Duodenal mucosa (tissue), 2 donors: ENCODE data around the gene YIPF7.

Experiments
- H3K27ac ChIP-seq: one replicate; pipeline ENCODE4 v1.7.0; 2013; ENCODE audit warnings: low read depth, low read length
- H3K27me3 ChIP-seq, 2 donors: one replicate each; pipeline ENCODE4 v1.7.0; 2013; ENCODE audit warnings: low read length in 2 of 2, control low read depth in 1 of 2; ENCODE audit not compliant: insufficient read depth in 2 of 2, control insufficient read depth in 1 of 2
- H3K36me3 ChIP-seq, 2 donors: one replicate each; pipeline ENCODE4 v1.7.0; 2013; ENCODE audit warnings: low read length in 2 of 2, control low read depth in 1 of 2; ENCODE audit not compliant: insufficient read depth in 2 of 2, control insufficient read depth in 1 of 2
- H3K4me1 ChIP-seq, 2 donors: one replicate each; pipeline ENCODE4 v1.7.0; 2013; ENCODE audit warnings: low read length in 2 of 2, control low read depth in 1 of 2; ENCODE audit not compliant: insufficient read depth in 2 of 2, control insufficient read depth in 1 of 2
- H3K4me3 ChIP-seq, 2 donors: one replicate each; pipeline ENCODE4 v1.7.0; 2013; ENCODE audit warnings: low read length in 2 of 2, low read depth in 1 of 2
- H3K9ac ChIP-seq, 2 donors: one replicate each; pipeline ENCODE4 v1.7.0; 2013; ENCODE audit warnings: low read length in 2 of 2, low read depth in 1 of 2
- H3K9me3 ChIP-seq, 2 donors: one replicate each; pipeline ENCODE4 v1.7.0; 2013; ENCODE audit warnings: low read length in 2 of 2, control low read depth in 1 of 2; ENCODE audit not compliant: control insufficient read depth in 1 of 2

The YIPF7 gene

GRCh38 chr4:44651425-44651824 lies at the start of gene YIPF7:
Gene YIPF7, minus strand, starts transcription at chr4:44651625. Its CDS starts 1,525 bp downstream, at chr4:44650100.
- H3K4me3 ChIP-seq, result no peak within 1 kb of the TSS
- H3K27me3 ChIP-seq, result no peaks in the 10 kb centered on the region
- H3K27ac ChIP-seq, result no peak within 1 kb of the TSS
- no peak within 1 kb of the TSS for H3K9ac ChIP-seq
- no peaks in the 10 kb centered on the region for H3K9me3 ChIP-seq
- H3K4me1 ChIP-seq, result no peaks in the 10 kb centered on the region
- no peaks in the 10 kb centered on the region for H3K36me3 ChIP-seq

DNA sequence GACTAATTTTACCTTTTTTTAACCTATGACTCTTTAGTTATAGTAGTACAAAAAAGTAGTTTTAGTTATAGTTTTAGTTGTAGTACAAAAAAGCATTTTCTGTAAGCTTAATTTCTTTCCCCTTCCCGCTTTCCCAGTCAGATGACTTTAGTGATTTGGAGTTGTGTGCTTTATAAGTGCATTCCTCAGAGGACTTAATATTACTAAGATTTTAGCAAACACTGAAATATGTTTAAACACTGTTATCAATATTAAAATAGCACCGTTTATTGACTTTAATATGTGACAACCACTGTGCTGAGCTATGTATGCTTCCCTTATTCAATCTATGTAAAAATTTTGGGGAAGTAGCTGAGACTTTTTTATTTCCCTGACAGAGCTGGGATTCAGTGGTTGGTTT lies 49.6 kb upstream of the YIPF7 start:
- Histone ChIP-seq H3K4me1 (no peaks in the 10 kb centered on the region), H3K4me3 (no peak overlapping the region), H3K9me3 (no peaks in the 10 kb centered on the region), H3K27ac (no peak overlapping the region), H3K27me3 (no peaks in the 10 kb centered on the region), H3K9ac (no peak overlapping the region), H3K36me3 (peaks cover 16 to 53% of the 10 kb centered on the region in 2 donors)

GRCh38 chr4:44700427-44700826 lies 49.0 kb upstream of the YIPF7 start:
- H3K4me1 ChIP-seq, result peaks cover 0 to 4% of the 10 kb centered on the region in 2 donors
- no peak overlapping the region for H3K27ac ChIP-seq
- no peak overlapping the region for H3K9ac ChIP-seq
- no peaks in the 10 kb centered on the region for H3K27me3 ChIP-seq
- peaks cover 17 to 57% of the 10 kb centered on the region in 2 donors for H3K36me3 ChIP-seq
- H3K9me3 ChIP-seq, result no peaks in the 10 kb centered on the region
- H3K4me3 ChIP-seq, result no peak overlapping the region

DNA sequence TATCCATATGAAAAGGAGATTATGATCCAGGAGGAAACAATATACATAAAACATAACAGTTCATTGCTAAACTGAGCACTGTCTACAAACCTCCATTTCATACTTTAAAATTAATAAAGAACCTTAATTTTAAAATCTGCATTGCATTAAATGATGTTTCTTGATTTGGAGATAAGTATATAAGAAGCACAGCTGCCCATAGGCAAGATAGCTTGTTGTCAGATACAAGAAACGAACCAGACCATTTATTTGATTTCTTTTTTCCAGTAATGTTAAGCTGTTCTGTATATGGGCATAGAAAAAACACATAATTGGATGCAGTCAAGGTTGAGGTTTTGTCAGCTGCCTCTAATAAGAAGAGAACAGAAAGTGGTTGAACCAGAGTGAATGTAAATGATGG lies 33.2 kb upstream of the YIPF7 start:
- Histone ChIP-seq H3K36me3 (peaks cover 28 to 58% of the 10 kb centered on the region in 2 donors), H3K9ac (no peak overlapping the region), H3K27me3 (no peaks in the 10 kb centered on the region), H3K27ac (no peak overlapping the region), H3K4me3 (no peak overlapping the region), H3K4me1 (peaks cover 4 to 6% of the 10 kb centered on the region in 2 donors), H3K9me3 (no peaks in the 10 kb centered on the region)

DNA sequence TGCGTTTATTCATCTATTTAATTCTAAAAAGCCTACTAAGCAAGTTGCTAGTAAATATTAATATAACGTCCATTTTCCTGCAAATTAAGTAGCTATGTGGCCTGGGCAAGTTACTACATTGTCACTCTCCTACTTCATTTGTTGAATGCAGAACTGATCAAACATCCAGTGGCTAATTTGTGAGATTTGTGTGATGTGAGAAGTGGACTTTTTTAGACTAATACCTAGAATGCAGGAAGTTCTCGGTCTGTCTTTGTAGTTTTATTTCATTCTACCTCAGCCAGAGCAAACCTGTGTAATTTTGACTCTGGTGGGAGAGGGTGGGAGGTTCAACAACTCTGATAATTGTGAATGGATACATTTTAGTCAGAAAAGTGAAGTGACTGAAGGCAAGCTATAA lies 27.6 kb upstream of the YIPF7 start:
- peaks cover 6 to 8% of the 10 kb centered on the region in 2 donors for H3K4me1 ChIP-seq
- H3K9me3 ChIP-seq, result no peaks in the 10 kb centered on the region
- no peak overlapping the region for H3K27ac ChIP-seq
- peak overlapping the region; percentile 94 to 97 for H3K4me3 ChIP-seq
- H3K27me3 ChIP-seq, result no peaks in the 10 kb centered on the region
- H3K9ac ChIP-seq, result peak overlapping the region; percentile 92 to 97
- peaks cover 6 to 20% of the 10 kb centered on the region in 2 donors for H3K36me3 ChIP-seq

DNA sequence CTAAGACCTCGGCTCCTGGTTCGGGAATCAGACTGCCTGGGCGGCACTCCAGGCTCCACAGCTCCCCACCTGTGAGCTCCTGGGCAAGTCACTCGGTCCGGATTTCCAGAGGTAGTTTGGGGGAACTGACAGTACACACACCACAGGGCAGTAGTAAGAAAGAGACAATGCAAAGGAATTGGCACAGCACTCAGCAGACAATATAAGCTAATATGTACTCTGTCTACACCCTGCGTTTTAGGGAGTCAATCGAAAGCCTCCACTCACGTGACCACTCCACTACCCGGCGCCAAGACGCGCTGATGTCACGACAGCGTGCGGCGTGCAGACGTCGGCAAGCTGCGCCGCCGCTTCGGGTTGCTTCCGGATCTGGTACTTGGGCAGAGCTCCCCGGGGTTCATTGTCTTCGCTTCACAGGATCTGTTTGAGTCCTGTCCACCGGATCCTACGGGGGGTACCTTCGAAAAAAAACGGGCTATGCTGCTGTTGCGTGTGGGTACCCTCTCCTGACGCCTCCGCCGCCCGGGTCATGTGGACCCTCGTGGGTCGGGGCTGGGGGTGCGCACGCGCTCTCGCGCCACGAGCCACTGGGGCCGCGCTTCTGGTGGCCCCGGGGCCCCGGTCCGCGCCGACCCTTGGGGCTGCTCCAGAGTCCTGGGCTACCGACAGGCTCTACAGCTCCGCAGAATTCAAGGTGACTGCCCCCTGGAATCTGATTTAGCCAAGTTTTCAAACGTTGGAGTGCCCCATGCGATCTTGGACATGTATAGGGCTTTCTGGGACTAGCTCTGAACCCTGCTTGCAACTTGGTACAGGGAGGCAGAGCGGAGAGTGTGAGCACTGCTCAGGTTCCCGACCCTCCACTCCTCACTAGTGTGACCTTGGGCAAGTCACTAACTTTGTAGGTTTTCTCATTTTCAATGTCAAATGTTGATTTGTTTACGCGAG lies 26.9 kb upstream of the YIPF7 start, which contains the start of gene GUF1:
Gene GUF1 (plus strand): TSS at position 327 of the 948 bp plus-strand sequence. CDS start 203 bp downstream, at position 530.
- Histone ChIP-seq H3K27me3 (no peaks in the 10 kb centered on the region), H3K36me3 (peaks cover under 1 to 14% of the 10 kb centered on the region in 2 donors), H3K9me3 (no peaks in the 10 kb centered on the region), H3K4me3 (peak within 1 kb of the TSS; percentile 94 to 97), H3K9ac (peak within 1 kb of the TSS; percentile 92 to 97), H3K27ac (peak within 1 kb of the TSS; percentile 71), H3K4me1 (peaks cover 6 to 8% of the 10 kb centered on the region in 2 donors)

DNA sequence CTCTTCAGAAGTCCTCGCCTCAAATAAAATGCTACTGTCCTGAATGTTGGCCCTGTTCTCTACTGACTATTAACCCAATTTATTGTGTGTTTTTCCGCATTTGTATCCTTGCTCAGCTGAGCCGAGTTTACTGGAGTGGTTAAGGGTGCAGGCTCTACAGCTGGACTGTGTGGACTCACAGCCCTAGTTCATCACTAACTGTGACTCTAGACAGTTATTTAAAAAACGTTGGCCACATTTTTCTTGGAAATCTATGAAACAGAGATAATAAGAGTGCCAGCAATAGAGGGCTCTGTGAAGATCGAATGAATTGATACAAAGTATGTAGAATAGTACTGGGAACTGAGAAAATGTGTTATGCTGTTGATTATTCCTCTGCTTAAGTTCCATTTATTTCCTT lies 23.9 kb upstream of the YIPF7 start:
- Histone ChIP-seq H3K4me1 (peaks cover 0 to 4% of the 10 kb centered on the region in 2 donors), H3K27me3 (no peaks in the 10 kb centered on the region), H3K9me3 (no peaks in the 10 kb centered on the region), H3K9ac (no peak overlapping the region), H3K36me3 (no peaks in the 10 kb centered on the region), H3K4me3 (no peak overlapping the region), H3K27ac (no peak overlapping the region)

DNA sequence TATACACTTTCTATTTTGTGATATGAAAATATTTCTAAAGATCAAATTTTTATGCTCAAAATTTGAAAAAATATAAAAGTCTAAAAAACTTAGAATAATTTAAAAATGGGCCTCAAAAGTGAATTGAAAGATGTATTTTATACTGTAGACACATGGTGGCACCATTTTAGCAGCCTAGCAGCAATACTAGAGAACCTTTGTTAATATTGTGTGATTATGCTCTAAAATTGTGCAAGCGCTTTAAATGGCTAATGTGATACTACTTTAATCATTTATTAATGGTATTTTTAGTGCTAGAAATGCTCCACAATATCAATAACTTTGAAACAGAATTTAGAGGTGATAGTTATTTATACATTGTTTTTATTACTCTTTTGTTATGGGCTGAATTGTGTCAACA lies 23.0 kb upstream of the YIPF7 start:
- H3K27me3 ChIP-seq, result no peaks in the 10 kb centered on the region
- H3K9ac ChIP-seq, result no peak overlapping the region
- no peaks in the 10 kb centered on the region for H3K36me3 ChIP-seq
- H3K4me1 ChIP-seq, result peaks cover 0 to 4% of the 10 kb centered on the region in 2 donors
- H3K9me3 ChIP-seq, result no peaks in the 10 kb centered on the region
- H3K4me3 ChIP-seq, result no peak overlapping the region
- H3K27ac ChIP-seq, result no peak overlapping the region

DNA sequence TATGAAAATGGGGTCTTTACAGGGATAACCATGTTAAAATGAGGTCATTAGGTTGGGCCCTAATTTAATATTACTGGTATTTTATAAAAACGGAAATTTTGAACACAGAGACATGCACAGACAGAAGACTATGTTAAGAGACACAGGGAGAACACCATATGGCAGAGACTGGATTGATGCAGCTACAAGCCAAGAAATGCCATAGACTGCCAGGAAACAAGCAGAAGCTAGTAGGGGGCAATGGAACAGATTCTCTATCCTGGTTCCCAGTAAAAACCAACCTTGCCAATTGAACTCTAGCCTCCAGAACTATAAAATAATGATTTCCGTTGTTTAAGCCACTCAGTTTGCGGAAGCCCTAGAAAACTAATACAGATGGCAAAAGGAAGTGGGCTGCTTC lies 20.2 kb upstream of the YIPF7 start:
- no peaks in the 10 kb centered on the region for H3K4me1 ChIP-seq
- no peak overlapping the region for H3K27ac ChIP-seq
- H3K27me3 ChIP-seq, result no peaks in the 10 kb centered on the region
- H3K36me3 ChIP-seq, result no peaks in the 10 kb centered on the region
- H3K9me3 ChIP-seq, result no peaks in the 10 kb centered on the region
- no peak overlapping the region for H3K4me3 ChIP-seq
- no peak overlapping the region for H3K9ac ChIP-seq

GRCh38 chr4:44670506-44671199 lies 19.2 kb upstream of the YIPF7 start:
- Histone ChIP-seq H3K9ac (no peak overlapping the region), H3K27me3 (no peaks in the 10 kb centered on the region), H3K36me3 (no peaks in the 10 kb centered on the region), H3K4me1 (no peaks in the 10 kb centered on the region), H3K4me3 (no peak overlapping the region), H3K27ac (no peak overlapping the region), H3K9me3 (no peaks in the 10 kb centered on the region)
